GM21447 (cell line): ENCODE data around the gene CCDC61.

Source experiments
- ATAC-seq: cut with Tn5 transposase; IDR thresholded peaks from one replicate; pipeline ENCODE4 v1.9.1; 2021; ENCODE audit not compliant: unreplicated experiment

The CCDC61 gene

GRCh38 chr19:45994998-45995714 is at the start of gene CCDC61:
Gene CCDC61 (plus strand): TSS chr19:45995467. CDS start chr19:46003019, 7,552 bp downstream.
- peak; percentile 96 for ATAC-seq

GRCh38 chr19:45947926-45948325 is 47.3 kb upstream of the CCDC61 start:
- ATAC-seq = no peak

GRCh38 chr19:45952341-45952685 is 43.0 kb upstream of the CCDC61 start:
- no peak for ATAC-seq

- ATAC-seq = no peak
Measured at GRCh38 chr19:45952686-45953505, 42.4 kb upstream of the CCDC61 start.

GRCh38 chr19:45953676-45954075 is 41.6 kb upstream of the CCDC61 start:
- no peak for ATAC-seq

- no peak for ATAC-seq
Measured at GRCh38 chr19:45954156-45954555, 41.1 kb upstream of the CCDC61 start.

- ATAC-seq = no peak
Measured at GRCh38 chr19:45955905-45956608, 39.2 kb upstream of the CCDC61 start.

- no peak for ATAC-seq
Measured at GRCh38 chr19:45958320-45958719, 36.9 kb upstream of the CCDC61 start.

- no peak for ATAC-seq
Measured at GRCh38 chr19:45958769-45959516, 36.3 kb upstream of the CCDC61 start.

- ATAC-seq = no peak
Measured at GRCh38 chr19:45959517-45960025, 35.7 kb upstream of the CCDC61 start.

GRCh38 chr19:45960595-45961235 is 34.6 kb upstream of the CCDC61 start:
- no peak for ATAC-seq

GRCh38 chr19:45962021-45962420 is 33.2 kb upstream of the CCDC61 start:
- ATAC-seq = no peak

- ATAC-seq = no peak
Measured at GRCh38 chr19:45967246-45967645, 28.0 kb upstream of the CCDC61 start.

GRCh38 chr19:45968626-45969025 is 26.6 kb upstream of the CCDC61 start:
- ATAC-seq = no peak

- no peak for ATAC-seq
Measured at GRCh38 chr19:45969676-45970075, 25.6 kb upstream of the CCDC61 start.

GRCh38 chr19:45971260-45971902 is 23.9 kb upstream of the CCDC61 start:
- ATAC-seq = no peak

- no peak for ATAC-seq
Measured at GRCh38 chr19:45972081-45972946, 23.0 kb upstream of the CCDC61 start.

GRCh38 chr19:45972947-45973540 is 22.2 kb upstream of the CCDC61 start:
- no peak for ATAC-seq
